Mammary epithelial cell (primary cell): Measurements from ENCODE around the gene ZACN.

Experiments
- CTCF ChIP-seq, 2 donors: IDR thresholded peaks in 1 of 2; conservative IDR thresholded peaks in 1 of 2; 2 replicates each; pipeline ENCODE4 v1.5.1; 2011 to 2012; ENCODE audit warnings: inconsistent platforms in 2 of 2, low read length in 2 of 2, mild to moderate bottlenecking in 2 of 2, control low read depth in 1 of 2, low read depth in 1 of 2; ENCODE audit not compliant: insufficient read depth in 1 of 2; ENCODE audit errors: extremely low read depth in 1 of 2
- EZH2 ChIP-seq: IDR thresholded peaks from 2 replicates; pipeline ENCODE4 v1.6.1; 2012; ENCODE audit warnings: low read length, inconsistent platforms, borderline replicate concordance

- TF ChIP-seq EZH2 (no peak), CTCF (conservative IDR thresholded peaks at IDR 0.05 in 1 of 2, IDR thresholded peaks at IDR 0.05 in 1 of 2; ENCODE audit: extremely low read depth in 1 of 2, insufficient read depth in 1 of 2, low read depth in 1 of 2, low read length in 2 of 2) (no peak)
These were observed 53.0 kb downstream of the ZACN start for GRCh38 chr17:76131692-76132573.
